Occipital lobe (tissue), 2 donors: ENCODE data around the gene UPP1. TPM values are rescaled to one million over a fixed set of nuclear protein-coding genes. Genes with fewer than 3 reads are reported as not detected.
"Not testable (repeated sequence)": the region's sequence is repeated elsewhere in the genome, so short reads cannot be mapped to it uniquely, and the experiment has no call there.

Experiments
- DNase-seq: peaks from one replicate; lab custom pipeline; 2025; lab: John Stamatoyannopoulos, UW
- total RNA-seq: library from RNA; depleted of rRNA; stranded (reverse); fragments of >200 nt; gene quantifications from one replicate; pipeline ENCODE4 v1.2.3, GENCODE V29; 2014

UPP1 gene
- total RNA-seq, 1 donor from 2014 or later, result 1.4 TPM

DNA sequence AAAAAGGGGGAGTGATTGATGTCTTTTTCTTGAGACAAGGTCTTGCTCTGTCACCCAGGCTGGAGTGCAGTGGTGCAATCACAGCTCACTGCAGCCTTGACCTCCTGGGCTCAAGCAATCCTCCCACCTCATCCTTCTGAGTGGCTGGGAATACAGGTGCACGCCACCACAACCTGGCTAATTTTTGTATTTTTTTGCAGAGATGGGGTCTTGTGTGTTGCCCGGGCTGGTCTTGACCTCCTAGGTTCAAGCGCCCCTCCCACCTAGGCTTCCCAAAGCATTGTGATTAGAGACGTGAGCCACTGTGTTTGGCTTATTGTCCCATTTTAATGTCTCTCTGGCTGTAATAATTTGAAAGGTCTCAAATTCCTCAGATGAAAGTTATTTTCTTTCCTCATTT lies 21.8 kb downstream of the UPP1 start:
- no peak for DNase-seq

DNA sequence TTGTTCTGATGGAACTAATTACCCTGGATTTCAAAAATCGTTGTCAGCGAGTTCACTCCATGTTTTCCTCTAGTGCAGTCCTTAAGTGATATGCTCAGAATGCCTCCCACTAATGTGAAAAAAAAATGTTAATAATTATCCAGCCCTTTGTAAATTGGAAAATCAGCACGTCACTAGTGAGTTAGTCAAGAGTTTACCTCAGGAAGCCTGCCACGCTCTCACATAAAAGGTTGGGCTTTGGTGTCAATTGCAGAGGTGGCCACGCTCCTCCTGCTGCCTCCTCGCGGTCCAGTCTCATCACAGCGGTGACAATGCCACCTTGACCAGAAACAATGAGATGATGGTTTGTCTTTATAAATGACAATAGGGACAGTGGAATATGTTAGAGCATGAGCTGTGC lies 22.5 kb downstream of the UPP1 start:
- no peak for DNase-seq

DNA sequence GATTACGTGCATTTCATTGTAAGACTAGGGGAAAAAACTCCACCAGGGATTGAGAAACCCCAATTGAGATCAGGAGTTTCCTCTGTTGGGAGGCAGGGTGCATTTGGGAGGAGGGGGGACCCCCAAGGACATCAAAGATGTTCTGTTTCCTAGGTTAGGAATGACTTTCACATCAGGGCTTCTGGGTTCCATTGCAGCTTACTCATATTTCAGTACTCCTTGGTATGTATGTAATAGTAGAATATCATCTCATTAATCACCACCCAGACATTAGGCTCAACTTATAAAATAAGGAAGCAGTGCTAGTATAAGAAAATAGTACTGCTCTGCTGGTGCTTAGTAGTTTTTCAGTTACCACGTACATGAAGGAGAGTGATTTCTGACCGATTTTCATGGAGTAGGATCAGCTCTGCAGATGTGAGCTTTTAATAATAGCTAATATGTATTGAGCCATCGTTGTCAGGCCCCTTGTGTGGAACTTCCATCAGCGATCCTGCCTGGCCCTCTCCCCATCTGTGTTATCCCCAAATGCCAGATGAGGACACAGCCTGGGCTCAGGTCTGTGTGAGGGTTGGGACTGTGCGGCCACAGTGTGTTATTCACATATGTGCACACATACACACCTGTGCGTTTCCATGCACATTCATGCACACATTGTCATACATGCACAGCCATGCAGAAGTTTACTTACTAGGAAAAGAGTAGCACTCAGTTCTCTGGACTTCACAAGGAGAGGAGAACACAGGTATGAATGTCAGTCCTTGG lies 23.5 kb downstream of the UPP1 start:
- DNase-seq, result no peak

DNA sequence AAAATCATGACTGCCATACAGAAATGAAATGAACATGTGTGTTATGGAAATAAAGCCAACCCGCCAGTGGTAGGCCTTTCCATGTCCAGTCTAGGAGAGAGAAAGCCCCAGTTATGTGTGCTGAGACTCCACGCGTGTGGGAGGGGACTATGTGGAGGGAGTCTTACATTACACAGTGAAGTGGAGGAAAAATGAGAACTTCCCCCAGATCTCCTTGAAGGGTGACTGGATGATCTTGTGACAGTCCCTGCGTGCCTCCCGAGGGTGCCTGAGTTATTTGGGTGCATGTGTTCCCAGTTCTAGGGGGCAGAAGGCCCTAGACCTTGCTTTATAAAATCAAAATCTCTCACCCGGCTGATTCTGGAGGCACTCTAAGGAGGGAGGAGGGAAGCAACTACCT lies 24.2 kb downstream of the UPP1 start:
- DNase-seq, result no peak

DNA sequence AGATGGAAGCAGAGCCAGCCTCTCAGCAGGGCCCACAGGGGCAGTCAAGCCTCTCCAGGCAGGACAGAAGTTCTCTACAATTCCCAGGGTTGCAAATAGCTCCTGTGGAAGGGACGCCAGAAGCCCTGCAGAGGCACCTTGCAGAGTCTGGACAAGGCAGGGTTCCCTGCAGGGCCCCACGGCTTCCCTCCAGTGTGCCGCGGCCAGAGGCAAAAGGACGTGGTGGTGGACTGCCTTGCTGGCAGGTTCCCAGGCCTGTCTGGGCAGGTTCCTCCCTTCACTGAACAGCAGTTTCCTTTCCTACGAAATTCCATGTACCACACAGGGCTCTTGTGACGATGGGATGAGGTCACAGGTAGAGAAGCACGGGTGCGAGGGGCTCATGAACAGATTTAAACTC lies 25.1 kb downstream of the UPP1 start:
- no peak for DNase-seq

DNA sequence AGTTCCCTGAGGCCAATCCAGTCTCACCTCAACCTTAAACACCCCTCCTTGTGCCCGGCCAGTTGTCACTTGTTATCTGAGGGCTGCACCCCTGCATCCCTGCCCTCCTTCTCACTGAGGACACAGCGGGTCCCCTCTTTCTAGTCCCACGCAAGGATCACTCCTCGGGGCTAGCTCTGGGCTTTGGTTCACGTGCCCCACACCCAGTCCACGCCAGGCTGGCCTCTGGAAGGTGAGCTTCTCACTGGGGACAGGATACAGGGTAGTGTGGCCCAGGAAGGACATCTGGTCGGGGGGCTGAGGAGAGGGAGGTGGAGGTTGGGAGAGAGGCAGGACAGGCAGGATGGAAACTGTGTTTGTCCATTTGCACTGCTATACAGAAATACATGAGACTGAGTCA lies 25.5 kb downstream of the UPP1 start:
- DNase-seq, result no peak

DNA sequence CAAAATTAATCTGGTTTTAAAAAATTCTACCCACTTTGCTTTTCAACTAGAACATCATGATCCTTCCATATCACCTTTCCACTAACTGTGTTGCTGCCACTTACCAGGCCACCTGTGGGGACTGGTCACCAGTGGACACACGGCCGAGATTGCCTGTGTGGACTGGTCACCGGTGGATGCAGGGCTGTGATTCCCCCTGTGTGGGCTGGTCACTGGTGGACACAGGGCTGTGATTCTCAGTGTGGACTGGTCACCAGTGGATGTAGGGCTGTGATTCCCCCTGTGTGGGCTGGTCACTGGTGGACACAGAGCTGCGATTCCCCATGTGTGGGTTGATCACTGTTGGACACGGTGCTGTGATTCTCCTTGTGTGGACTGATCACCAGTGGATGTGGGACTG lies 27.0 kb downstream of the UPP1 start:
- DNase-seq, result no peak

DNA sequence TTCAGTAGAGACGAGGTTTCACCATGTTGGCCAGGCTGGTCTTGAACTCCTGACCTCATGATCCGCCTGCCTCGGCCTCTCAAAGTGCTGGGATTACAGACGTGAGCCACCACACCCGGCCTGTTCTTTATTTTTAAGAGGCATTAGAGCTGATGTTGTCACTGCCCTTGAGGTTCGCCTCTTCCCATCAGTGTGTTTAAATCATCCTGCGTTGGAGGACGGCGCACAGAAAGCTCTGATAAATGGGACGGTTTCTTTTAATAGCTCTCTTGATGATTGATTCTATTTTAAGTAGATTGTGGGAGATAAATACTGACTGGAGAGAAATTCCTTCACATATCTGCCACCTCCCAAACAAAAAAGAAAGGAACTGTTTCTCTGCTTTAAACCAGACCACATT lies 29.0 kb downstream of the UPP1 start:
- DNase-seq, result no peak

DNA sequence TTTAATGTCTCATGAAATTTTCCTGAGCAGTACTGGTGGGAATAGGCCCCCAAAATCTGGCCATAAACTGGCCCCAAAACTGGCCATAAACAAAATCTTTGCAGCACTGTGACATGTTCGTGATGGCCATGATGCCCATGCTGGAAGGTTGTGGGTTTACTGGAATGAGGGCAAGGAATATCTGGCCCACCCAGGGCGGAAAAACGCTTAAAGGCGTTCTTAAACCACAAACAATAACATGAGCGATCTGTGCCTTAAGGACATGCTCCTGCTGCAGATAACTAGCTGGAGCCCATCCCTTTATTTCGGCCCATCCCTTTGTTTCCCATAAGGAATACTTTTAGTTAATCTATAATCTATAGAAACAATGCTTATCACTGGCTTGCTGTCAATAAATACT lies 31.5 kb downstream of the UPP1 start:
- DNase-seq, result not testable (repeated sequence)

DNA sequence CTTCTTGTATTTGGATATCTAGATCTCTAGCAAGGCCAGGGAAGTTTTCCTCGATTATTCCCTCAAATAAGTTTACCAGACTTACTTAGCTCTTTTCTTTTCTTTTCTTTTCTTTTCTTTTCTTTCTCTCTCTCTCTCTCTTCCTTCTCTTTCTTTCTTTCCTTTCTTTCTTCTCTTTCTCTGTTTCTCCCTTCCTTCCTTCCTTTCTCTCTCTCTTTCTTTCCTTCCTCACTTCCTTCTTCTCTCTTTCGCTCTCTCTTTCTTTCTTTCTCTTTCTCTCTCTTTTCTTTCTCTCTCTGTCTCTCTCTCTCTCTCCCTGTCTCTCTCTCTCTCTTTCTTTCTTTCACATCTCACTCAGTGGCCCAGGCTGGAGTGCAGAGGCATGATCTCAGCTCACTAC lies 37.0 kb downstream of the UPP1 start:
- no peak for DNase-seq

DNA sequence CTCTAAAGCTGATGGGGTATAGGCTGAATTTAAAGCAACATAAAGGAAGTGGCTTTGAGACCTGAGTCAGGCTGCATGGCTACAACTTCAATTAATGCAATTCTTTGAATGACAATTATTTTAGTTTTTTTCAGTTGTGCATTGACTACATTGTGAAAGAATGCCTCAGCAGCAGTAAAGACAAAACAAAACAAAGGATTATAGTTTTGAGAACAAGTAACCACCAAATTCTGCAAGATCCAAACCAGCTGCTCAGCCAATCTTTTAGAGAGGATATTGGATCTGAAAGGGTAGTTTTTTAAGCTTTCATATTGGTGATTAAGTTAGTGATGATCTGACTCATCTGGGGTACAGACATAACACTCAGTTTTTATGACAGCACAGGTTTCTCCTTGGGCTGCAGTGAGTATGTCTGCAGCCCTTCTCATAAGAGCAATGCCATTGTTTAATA lies 41.6 kb downstream of the UPP1 start:
- DNase-seq, result no peak

DNA sequence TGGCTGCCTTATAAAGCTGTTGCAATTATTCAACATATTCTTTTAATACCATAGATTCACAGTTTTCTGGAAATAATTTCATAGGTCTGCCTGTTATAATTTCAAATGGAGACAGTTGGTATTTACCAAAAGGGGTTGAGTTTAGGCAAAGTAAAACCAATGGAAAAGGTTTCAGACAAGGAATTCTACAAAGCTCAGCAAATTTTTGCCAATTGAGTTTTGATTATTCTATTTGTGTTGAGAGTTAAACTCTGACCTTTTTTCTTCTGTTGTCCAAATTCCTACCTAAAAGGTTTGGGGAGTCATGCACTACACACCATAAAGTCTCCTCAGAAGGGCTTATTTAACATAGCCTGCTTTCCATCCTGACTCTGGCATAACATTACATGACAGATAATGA lies 43.7 kb downstream of the UPP1 start:
- DNase-seq, result no peak

DNA sequence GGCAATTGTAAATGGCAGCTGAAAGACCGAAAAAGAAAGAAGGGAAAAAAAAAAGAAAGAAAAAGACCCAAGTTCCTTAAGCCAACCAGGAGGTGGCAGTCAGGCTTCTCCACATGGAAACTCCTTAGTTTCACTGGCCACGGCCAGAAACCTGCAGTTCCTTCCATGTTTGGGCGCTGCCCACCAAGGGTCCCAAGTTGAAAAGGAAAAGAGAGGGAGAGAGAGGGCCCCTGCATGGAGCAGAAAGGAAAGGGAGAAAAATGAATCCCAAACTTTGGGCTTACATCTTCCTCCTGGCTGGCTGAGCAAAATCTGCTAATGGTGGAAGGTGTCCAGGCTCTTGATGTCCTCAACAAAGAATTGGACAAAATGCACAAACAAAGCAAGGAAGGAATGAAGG lies 50.4 kb downstream of the UPP1 start:
- no peak for DNase-seq

DNA sequence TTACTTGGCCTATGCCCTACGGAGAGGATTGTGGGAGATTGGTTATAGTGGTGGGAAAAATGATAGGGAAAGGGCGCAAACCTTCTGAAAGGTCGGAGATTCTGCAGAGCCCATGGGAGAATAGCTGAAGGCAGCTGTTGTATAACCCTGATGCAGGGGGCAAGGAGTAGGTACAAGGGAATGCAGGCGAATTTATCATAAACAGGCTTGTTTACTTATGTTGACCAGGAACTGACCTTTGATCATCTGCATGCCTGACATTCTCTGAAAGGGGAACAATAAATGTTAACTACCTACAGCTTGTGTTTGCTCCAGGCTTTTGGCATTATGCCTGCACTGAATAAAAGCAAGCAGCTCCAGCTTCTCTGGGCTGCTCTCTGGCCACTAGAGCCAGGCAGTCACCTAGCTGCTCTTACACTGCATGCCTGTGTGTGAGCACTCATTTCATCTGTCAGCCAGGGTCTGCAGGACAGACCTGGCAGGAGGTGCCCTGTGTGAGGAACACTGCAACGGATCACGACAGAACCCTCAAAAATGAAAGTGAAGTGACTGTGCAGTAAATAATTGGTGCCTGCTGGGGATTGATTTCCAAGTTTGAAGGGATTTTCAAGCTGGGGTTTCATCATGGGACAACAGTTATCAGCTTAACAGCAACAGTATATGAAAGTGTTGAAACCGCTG lies 51.1 kb downstream of the UPP1 start:
- DNase-seq, result no peak

DNA sequence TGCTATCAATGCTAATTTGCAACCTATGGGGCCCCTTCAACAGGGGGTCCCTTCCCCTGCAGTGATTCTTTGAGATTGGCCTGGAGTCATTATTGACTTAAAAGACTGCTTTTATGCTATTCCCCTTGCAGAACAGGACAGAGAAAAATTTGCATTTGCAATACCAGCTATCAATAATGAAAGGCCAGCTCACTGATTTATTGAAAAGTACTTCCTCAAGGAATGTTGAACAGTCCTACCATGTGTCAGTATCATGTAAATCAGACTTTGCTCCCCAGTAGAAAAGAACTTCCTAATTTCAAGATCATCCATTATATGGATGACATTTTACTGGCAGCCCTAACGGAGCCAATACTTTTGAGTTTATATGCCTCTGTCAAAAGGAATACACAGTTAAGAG lies 52.5 kb downstream of the UPP1 start:
- DNase-seq, result no peak

DNA sequence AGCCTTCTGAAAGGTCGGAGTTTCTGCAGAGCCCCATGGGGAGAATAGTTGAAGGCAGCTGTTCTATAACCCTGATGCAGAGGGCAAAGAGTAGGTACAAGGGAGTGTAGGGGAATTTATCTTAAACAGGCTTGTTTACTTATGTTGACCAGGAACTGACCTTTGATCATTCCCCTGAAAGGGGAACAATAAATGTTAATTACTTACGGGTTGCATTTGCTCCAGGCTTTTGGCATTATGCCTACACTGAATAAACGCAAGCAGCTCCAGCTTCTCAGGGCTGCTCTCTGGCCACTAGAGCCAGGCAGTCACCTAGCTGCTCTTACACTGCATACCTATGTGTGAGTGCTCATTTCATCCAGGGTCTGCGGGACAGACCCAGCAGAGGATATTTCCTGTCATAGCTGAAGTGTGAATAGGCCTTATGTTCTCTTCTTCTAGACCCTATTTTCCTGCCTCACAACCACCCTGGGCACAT lies 55.3 kb downstream of the UPP1 start:
- no peak for DNase-seq

DNA sequence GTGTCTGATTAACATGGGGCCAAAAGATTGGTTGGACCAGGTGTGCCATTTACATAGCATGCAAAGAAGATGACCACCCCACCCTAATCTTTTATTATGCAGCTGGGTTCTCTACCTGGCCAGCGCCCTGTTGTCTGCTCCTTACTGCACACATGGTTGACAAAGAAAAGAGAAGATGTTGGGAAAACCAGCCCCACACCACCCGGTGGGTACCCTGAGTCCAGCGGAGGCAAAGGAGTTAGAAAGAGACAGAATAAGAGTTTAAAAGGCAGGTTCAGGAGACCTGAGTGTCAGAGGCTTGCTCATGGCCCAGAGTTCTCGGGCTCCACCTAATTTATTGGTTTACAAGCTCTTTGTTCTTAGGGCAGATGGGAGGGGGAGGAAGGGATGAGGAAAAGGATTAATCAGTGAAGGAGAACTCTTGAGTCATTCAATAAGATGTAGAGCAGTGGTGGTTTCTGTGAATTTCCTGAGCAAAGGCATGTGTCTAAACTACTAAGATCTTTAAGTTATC lies 58.1 kb downstream of the UPP1 start:
- DNase-seq, result no peak

DNA sequence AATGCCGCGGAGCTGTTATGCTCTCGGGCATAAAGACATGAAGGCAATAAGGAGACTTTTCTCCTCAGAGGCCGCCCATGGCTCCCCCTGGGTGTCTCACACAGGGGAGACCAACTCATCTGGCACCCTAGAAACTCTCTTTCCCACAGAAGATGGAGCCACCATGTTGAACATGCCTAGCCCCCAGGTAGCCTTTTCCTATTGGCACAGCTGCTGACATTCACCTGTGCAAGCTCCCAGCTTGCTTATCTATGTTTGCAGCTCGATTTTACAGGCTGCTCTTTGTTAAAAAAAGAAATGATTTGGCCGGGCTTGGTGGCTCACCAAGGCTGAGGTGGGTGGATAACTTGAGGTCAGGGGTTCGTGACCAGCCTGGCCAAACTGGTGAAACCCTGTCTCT lies 58.6 kb downstream of the UPP1 start:
- DNase-seq, result not testable (repeated sequence)

DNA sequence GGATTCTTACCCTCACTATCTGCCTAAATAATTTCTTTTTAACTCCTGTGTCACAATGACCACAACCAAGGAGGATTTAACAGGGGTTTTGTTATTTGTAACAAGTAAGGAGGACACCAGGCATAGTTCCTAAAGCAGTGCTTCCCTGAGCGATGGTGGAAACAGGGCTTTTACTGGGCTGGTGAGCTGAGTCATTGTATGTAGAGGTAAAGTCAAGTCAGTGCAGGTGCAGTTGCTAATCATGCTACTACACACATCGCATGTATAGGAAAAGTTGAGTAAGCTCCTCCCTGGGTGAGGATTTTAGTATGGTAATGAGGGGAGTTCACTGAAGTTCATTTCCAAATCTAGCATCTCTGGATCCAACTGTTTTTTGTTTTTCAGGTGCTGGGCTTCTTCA lies 59.2 kb downstream of the UPP1 start:
- no peak for DNase-seq

DNA sequence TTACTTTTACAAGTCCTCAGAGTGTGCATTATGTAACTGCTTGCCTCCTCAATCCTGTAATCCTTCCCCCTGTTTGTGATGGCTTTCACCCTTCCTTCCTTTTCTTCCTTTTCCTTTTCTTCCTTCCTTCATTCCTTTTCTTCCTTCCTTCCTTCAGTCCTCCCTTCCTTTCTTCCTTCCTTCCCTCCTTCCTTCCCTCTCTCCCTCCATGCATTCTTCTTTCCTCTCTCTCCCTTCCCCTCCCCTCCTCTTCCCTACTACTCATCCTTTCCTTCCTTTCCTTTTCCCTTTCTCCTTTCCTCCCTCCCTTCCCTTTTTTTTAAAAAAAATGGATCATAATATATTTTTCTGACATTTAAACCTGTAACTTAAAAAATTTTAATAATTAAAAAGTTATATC lies 60.0 kb downstream of the UPP1 start:
- DNase-seq, result no peak

DNA sequence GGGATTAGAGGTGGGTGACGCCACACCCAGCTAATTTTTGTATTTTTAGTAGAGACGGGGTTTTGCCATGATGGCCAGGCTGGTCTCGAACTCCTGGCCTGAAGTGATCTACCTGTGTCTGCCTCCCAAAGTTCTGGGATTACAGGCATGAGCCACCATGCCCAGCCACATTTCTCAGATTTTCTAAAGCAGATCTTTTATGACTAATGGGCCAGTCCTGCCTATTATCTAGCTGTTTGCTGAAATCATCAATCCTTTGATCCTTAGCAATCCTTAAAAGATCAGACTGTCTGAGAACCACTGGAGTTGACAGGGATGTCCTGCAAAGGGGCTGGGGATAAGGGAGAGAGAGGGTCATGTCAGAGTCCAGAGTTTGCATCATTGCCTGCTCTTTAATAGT lies 61.0 kb downstream of the UPP1 start:
- no peak for DNase-seq

DNA sequence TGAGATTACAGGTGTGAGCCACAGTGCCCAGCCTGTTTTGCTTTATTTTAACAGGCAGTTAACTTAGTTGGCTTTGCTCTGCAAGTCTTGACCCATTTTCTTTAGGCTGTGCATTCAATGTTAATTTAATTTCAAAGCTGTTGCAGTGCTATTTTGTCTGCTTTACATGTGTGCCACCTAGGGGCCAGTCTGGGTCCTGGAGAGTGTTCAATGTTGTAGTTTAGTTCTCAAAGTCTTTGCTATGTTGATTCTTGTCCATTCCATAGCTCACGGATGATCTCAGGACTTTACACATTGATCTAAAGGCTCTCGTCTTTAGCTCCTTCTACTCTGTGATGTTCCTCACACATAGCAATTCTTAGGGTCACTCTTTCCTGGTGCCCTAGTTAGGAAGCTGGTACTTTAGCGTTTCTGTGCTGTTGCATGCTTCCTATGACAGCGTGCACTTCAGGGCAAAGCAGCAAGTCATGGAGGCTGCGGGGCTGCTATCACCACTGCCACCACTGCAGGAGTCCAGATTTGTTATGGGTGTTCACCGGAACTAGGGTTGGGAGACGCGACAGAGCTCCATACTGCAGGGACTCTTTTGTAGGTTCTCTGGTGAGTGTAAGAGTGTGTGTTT lies 65.8 kb downstream of the UPP1 start:
- DNase-seq, result no peak
